ENCODE measurements around the gene GZMH.

- TF ChIP-seq CTCF (IDR thresholded peaks at IDR 0.05): no peak
- no peak for TF ChIP-seq EP300 (IDR thresholded peaks at IDR 0.05)
Observed at GRCh38 chr14:24595073-24595808, 14.2 kb downstream of the GZMH start.

All from ovary (tissue), 3 donors.